Ishikawa (cell line): ENCODE measurements around the gene GNPTG.

Experiments used
- CEBPB ChIP-seq: IDR thresholded peaks from 2 replicates; pipeline ENCODE4 v1.6.1; 2012
- EP300 ChIP-seq: IDR thresholded peaks from 2 replicates; pipeline ENCODE4 v1.6.1; 2012; ENCODE audit warnings: borderline replicate concordance
- FOXM1 ChIP-seq: IDR thresholded peaks from 2 replicates; pipeline ENCODE4 v1.6.1; 2012; ENCODE audit warnings: low read depth, borderline replicate concordance
- MAX ChIP-seq: IDR thresholded peaks from 2 replicates; pipeline ENCODE4 v1.6.1; 2012
- REST ChIP-seq: IDR thresholded peaks from 2 replicates; pipeline ENCODE4 v1.6.1; 2012; ENCODE audit warnings: low read depth, mild to moderate bottlenecking
- TAF1 ChIP-seq: IDR thresholded peaks from 2 replicates; pipeline ENCODE4 v1.6.1; 2012; ENCODE audit warnings: low read depth, mild to moderate bottlenecking
- TCF12 ChIP-seq: IDR thresholded peaks from 2 replicates; pipeline ENCODE4 v1.6.1; 2012; ENCODE audit warnings: low read depth
- ZBTB7A ChIP-seq: IDR thresholded peaks from 2 replicates; pipeline ENCODE4 v1.6.1; 2012; ENCODE audit warnings: low read depth

- TF ChIP-seq TCF12 (no peak), EP300 (no peak), REST (no peak), MAX (no peak), FOXM1 (no peak), TAF1 (no peak), ZBTB7A (no peak), CEBPB (no peak)
These were observed 3.9 kb downstream of the GNPTG start for GRCh38 chr16:1355591-1355990.
